Measurements from ENCODE around the gene SRBD1. TPM values are rescaled to one million over a fixed set of nuclear protein-coding genes. Genes with fewer than 3 reads are reported as not detected.

SRBD1 gene
- polyA plus RNA-seq, 1 experiment, result 2.7 TPM

GRCh38 chr2:45625824-45626223 is 14.8 kb upstream of the SRBD1 start:
- no peak for DNase-seq (ENCODE audit: low read depth)
- ChIA-PET CTCF (no interaction called here), POLR2A (no interaction called here)
- Histone ChIP-seq H3K36me3 (ENCODE audit: control insufficient read depth, insufficient read depth, low read length) (no peaks in the 10 kb centered on the region), H3K4me3 (ENCODE audit: low read depth, low read length) (no peak overlapping the region), H3K27me3 (ENCODE audit: control insufficient read depth, insufficient read depth, low read length) (peaks cover 1% of the 10 kb centered on the region)
- TF ChIP-seq, protein P1, sequence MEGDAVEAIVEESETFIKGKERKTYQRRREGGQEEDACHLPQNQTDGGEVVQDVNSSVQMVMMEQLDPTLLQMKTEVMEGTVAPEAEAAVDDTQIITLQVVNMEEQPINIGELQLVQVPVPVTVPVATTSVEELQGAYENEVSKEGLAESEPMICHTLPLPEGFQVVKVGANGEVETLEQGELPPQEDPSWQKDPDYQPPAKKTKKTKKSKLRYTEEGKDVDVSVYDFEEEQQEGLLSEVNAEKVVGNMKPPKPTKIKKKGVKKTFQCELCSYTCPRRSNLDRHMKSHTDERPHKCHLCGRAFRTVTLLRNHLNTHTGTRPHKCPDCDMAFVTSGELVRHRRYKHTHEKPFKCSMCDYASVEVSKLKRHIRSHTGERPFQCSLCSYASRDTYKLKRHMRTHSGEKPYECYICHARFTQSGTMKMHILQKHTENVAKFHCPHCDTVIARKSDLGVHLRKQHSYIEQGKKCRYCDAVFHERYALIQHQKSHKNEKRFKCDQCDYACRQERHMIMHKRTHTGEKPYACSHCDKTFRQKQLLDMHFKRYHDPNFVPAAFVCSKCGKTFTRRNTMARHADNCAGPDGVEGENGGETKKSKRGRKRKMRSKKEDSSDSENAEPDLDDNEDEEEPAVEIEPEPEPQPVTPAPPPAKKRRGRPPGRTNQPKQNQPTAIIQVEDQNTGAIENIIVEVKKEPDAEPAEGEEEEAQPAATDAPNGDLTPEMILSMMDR (IDR thresholded peaks at IDR 0.05; ENCODE audit: insufficient read depth, low read depth, low read length), result no peak

DNA sequence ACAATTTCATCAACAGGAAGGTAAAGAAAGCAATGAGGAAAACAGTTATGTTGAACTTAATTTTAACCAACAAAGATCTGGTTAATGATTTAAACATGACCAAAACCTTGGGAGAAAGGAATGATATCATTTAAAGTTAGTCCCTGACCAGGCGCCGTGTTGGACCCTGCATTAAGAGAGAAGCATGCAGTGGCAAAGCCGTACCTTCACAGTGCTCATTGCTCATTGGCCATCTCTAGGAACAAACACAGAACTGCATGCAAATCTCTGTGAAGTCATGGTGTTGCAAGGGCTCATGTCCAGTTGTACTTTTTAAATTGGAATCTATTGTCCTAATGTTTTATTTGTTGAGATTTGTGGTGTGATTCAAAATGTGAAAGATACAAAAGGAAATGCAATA is 12.0 kb upstream of the SRBD1 start:
- no peak for DNase-seq (ENCODE audit: low read depth)
- POLR2A ChIA-PET, result no interaction called here
- CTCF ChIA-PET, result no interaction called here
- no peak overlapping the region for H3K4me3 ChIP-seq (ENCODE audit: low read depth, low read length)
- no peaks in the 10 kb centered on the region; the same call in none of the 2 replicates for H3K27me3 ChIP-seq (ENCODE audit: control insufficient read depth, insufficient read depth, low read length)
- no peaks in the 10 kb centered on the region for H3K36me3 ChIP-seq (ENCODE audit: control insufficient read depth, insufficient read depth, low read length)
- TF ChIP-seq, protein P1 (IDR thresholded peaks at IDR 0.05; ENCODE audit: insufficient read depth, low read depth, low read length), result no peak

- Histone ChIP-seq H3K27me3 (ENCODE audit: control insufficient read depth, insufficient read depth, low read length) (no peaks in the 10 kb centered on the region; the same call in 1 of the 2 replicates), H3K36me3 (ENCODE audit: control insufficient read depth, insufficient read depth, low read length) (no peaks in the 10 kb centered on the region), H3K4me3 (ENCODE audit: low read depth, low read length) (no peak overlapping the region)
- CTCF ChIA-PET, result no interaction called here
- TF ChIP-seq, protein P1 (IDR thresholded peaks at IDR 0.05; ENCODE audit: insufficient read depth, low read depth, low read length), result no peak
- POLR2A ChIA-PET, result no interaction called here
- DNase-seq (ENCODE audit: low read depth), result no peak
These were observed 11.4 kb upstream of the SRBD1 start for GRCh38 chr2:45622336-45623075.

- CTCF ChIA-PET, result no interaction called here
- no peaks in the 10 kb centered on the region; the same call in 1 of the 2 replicates for H3K27me3 ChIP-seq (ENCODE audit: control insufficient read depth, insufficient read depth, low read length)
- DNase-seq (ENCODE audit: low read depth), result no peak
- no peaks in the 10 kb centered on the region for H3K36me3 ChIP-seq (ENCODE audit: control insufficient read depth, insufficient read depth, low read length)
- TF ChIP-seq, protein P1 (IDR thresholded peaks at IDR 0.05; ENCODE audit: insufficient read depth, low read depth, low read length), result no peak
- no peak overlapping the region for H3K4me3 ChIP-seq (ENCODE audit: low read depth, low read length)
- POLR2A ChIA-PET, result no interaction called here
These were observed 6.4 kb upstream of the SRBD1 start for GRCh38 chr2:45617496-45617895.

- no peak overlapping the region for H3K4me3 ChIP-seq (ENCODE audit: low read depth, low read length)
- no peaks in the 10 kb centered on the region; the same call in 1 of the 2 replicates for H3K27me3 ChIP-seq (ENCODE audit: control insufficient read depth, insufficient read depth, low read length)
- TF ChIP-seq, protein P1 (IDR thresholded peaks at IDR 0.05; ENCODE audit: insufficient read depth, low read depth, low read length), result no peak
- ChIA-PET POLR2A (no interaction called here), CTCF (no interaction called here)
- H3K36me3 ChIP-seq (ENCODE audit: control insufficient read depth, insufficient read depth, low read length), result no peaks in the 10 kb centered on the region
- DNase-seq (ENCODE audit: low read depth), result no peak
These were observed 5.8 kb upstream of the SRBD1 start for GRCh38 chr2:45616658-45617411.

All from BJ (cell line).